ENCODE results near the gene ACOT7.

ACOT7 gene

GRCh38 chr1:6328696-6329095 is 64.9 kb downstream of the ACOT7 start:
- no peak for TF ChIP-seq CTCF (IDR thresholded peaks at IDR 0.05)

GRCh38 chr1:6328091-6328490 is 65.5 kb downstream of the ACOT7 start:
- TF ChIP-seq CTCF (IDR thresholded peaks at IDR 0.05) = no peak

DNA sequence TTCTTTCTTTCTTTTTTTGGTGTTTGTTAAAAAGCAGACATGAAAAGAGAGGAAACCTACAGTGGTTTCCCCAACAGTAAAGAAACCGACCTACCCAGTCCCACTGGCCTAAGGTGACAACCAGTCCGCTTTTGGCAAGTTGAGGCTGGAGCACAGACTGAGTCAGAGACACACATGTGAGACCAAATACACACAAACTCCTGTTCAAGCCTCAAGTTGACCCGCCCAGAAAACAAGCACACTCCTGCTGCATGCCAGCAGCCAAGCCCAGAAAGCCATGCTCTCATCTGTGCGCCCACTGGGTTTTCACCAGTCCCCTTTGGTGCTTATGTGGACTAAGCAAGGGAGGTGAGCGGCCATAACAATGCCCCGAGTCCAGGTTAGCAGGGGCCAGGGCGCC is 68.1 kb downstream of the ACOT7 start:
- no peak for TF ChIP-seq CTCF (IDR thresholded peaks at IDR 0.05)

- no peak for TF ChIP-seq CTCF (IDR thresholded peaks at IDR 0.05)
Measured at GRCh38 chr1:6322161-6322560, 71.4 kb downstream of the ACOT7 start.

DNA sequence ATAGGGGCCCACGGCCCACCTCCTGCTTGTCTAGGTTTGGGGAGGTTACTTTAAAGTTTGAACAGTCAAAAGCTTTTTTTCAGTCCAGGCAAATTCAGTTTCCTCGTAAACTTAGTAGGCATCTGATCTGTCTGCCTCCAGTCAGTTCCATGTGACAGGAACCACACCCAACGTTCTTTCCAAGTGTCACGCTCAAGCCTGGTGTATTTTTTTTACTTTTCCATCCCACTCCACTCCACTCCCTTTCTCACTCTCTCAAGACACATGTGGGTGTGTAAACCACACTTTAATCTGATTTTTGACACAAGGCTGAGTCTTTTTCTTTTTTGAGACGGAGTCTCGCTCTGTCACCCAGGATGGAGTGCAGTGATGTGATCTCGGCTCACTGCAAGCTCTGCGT is 72.4 kb downstream of the ACOT7 start:
- no peak for TF ChIP-seq CTCF (IDR thresholded peaks at IDR 0.05)

DNA sequence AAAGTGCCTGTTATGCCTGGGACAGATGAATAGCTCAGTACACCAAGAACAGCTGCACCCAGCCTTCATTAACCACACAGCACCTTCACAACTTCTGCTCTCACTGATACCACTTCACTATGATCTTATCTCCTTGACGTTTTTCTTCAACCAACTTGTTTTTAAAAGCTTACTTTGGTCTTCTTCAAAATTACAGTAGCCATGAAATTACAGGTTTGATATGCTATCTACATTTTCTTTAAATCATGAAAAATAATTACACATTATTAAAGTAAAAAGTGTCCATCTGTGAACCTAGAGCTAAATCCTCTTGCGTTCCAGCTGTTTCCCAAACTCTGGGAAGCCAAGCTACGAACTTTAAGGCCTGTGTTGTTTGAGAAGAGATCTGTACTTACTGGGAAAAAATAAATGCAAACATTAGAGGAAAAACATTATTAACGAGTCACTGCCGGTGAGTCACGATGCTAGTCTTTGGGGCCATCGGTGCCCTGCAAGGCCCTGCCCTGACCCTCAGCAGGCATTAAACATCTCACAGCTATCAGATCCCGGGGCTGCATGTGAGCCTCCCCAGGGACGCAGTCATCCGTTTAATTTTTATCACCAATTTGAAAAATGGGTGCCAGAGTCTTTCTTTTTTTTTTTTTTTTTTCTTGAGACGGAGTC is 76.3 kb downstream of the ACOT7 start:
- TF ChIP-seq CTCF (IDR thresholded peaks at IDR 0.05) = no peak

- TF ChIP-seq CTCF (IDR thresholded peaks at IDR 0.05) = no peak
Measured at GRCh38 chr1:6316240-6317097, 77.1 kb downstream of the ACOT7 start.
